Upper lobe of right lung (tissue), 1 donor: ENCODE results near the gene LRP1B. TPM values are rescaled to one million over a fixed set of nuclear protein-coding genes. Genes with fewer than 3 reads are reported as not detected.

Experiments used
- ATAC-seq: fragments of 200-7000 bp; cut with Tn5 transposase; one replicate; pipeline ENCODE4 v1.9.1; 2020; ENCODE audit warnings: mild to moderate bottlenecking, moderate library complexity
- DNase-seq: peaks from one replicate; pipeline ENCODE4 v3.0.0-alpha.2; 2020
- H3K27ac ChIP-seq: fragments of 200-600 bp; one replicate; pipeline ENCODE4 v1.8.0; 2022
- H3K27me3 ChIP-seq: fragments of 200-600 bp; one replicate; pipeline ENCODE4 v1.8.0; 2022; ENCODE audit warnings: mild to moderate bottlenecking
- H3K36me3 ChIP-seq: fragments of 200-600 bp; one replicate; pipeline ENCODE4 v1.8.0; 2022
- H3K4me1 ChIP-seq: fragments of 200-600 bp; one replicate; pipeline ENCODE4 v1.8.0; 2022
- H3K4me3 ChIP-seq: fragments of 200-600 bp; one replicate; pipeline ENCODE4 v1.8.0; 2022; ENCODE audit warnings: mild to moderate bottlenecking
- H3K9me3 ChIP-seq: fragments of 200-600 bp; one replicate; pipeline ENCODE4 v1.8.0; 2022
- intact Hi-C: fragments of 100-400 bp; cut with DNase I; formaldehyde crosslinking; loops from one replicate; pipeline ENCODE4 v1.11.0; 2022
- total RNA-seq: library from RNA; stranded (reverse); fragmentation: NEBNext Ultra II Directional; extraction: Animal tissue kit (Norgen Biotek cat#: 25700); gene quantifications from one replicate; pipeline ENCODE4 v1.2.1, GENCODE V29; 2021
- TF ChIP-seq, protein P1 (sequence below): fragments of 200-600 bp; IDR thresholded peaks from one replicate; pipeline ENCODE4 v1.8.0; 2022; ENCODE audit warnings: antibody characterized with exemption
- donor health status: DM: no; HTN: yes; CAD: no; lungs with severe emphysema.

Gene LRP1B
- total RNA-seq, 1 donor from 2014 or later: 0.12 TPM

DNA sequence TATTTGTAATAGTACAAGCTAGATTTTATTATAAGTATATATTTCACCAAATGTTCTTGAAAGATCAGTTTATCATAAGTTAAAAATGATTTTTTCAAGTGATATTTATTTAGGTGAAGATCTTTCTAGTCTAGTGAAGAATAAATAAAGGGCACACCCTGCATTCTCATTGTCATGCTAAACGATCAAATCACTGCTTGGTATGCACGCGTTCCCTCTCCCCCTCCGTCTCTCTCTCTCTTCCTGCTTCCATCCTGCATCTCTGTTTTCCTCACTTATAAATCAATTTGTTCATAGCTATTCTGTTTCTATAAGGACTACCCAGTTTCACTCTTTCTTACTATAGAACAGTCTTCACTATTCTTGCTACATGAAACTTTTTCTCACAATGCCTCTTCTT lies 1067.4 kb downstream of the LRP1B start:
- Histone ChIP-seq H3K27ac (no peak overlapping the region), H3K36me3 (no peaks in the 10 kb centered on the region), H3K9me3 (no peaks in the 10 kb centered on the region), H3K4me3 (no peak overlapping the region), H3K27me3 (no peaks in the 10 kb centered on the region), H3K4me1 (no peaks in the 10 kb centered on the region)
- TF ChIP-seq, protein P1, sequence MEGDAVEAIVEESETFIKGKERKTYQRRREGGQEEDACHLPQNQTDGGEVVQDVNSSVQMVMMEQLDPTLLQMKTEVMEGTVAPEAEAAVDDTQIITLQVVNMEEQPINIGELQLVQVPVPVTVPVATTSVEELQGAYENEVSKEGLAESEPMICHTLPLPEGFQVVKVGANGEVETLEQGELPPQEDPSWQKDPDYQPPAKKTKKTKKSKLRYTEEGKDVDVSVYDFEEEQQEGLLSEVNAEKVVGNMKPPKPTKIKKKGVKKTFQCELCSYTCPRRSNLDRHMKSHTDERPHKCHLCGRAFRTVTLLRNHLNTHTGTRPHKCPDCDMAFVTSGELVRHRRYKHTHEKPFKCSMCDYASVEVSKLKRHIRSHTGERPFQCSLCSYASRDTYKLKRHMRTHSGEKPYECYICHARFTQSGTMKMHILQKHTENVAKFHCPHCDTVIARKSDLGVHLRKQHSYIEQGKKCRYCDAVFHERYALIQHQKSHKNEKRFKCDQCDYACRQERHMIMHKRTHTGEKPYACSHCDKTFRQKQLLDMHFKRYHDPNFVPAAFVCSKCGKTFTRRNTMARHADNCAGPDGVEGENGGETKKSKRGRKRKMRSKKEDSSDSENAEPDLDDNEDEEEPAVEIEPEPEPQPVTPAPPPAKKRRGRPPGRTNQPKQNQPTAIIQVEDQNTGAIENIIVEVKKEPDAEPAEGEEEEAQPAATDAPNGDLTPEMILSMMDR: no peak
- DNase-seq (no peak), ATAC-seq (no peak)
- intact Hi-C loops: no loop called here

DNA sequence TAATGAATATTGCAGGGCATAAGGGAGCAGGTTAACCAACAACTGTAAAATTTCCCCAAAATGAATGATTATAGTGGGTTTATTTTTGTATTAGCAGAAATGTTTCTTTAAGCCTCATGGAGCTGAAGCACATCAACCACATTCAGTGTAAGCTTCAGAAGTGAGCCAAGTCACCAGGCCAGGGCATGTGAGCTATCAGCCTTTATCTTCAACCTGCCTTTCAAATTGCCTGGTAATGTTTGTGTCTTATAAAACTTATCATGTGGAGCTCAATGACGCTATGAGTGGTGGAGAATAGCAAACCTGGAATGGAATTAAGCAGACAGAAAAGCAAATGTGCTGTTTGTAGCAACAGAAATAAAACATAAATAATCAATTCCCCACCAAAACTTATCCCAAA lies 1068.4 kb downstream of the LRP1B start:
- Histone ChIP-seq H3K9me3 (no peaks in the 10 kb centered on the region), H3K27ac (no peak overlapping the region), H3K27me3 (no peaks in the 10 kb centered on the region), H3K4me1 (no peaks in the 10 kb centered on the region), H3K36me3 (no peaks in the 10 kb centered on the region), H3K4me3 (no peak overlapping the region)
- intact Hi-C loops: no loop called here
- ATAC-seq: no peak
- no peak for DNase-seq
- TF ChIP-seq, protein P1: no peak

DNA sequence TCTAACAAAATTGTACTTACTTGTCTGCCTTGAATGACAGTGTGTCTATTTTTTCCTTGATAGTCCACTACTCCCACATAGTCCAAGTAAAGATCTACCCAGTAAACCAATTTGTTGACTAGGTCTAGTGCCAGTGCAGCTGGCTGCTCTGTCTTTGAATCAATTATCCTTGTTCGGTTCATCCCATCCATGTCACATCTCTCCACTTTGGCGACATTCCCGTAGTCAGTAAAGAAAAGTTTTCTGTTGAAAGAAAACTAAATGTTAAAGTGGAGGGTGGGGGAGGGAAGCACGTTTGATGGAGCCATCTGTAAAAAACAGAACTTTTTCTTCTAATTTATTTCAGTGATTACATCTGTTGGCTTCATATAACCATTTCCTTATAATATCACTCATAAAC lies 1068.8 kb downstream of the LRP1B start:
- no peaks in the 10 kb centered on the region for H3K9me3 ChIP-seq
- intact Hi-C loops: no loop called here
- TF ChIP-seq, protein P1: no peak
- no peaks in the 10 kb centered on the region for H3K4me1 ChIP-seq
- ATAC-seq (no peak), DNase-seq (no peak)
- H3K36me3 ChIP-seq: no peaks in the 10 kb centered on the region
- no peaks in the 10 kb centered on the region for H3K27me3 ChIP-seq
- no peak overlapping the region for H3K27ac ChIP-seq
- no peak overlapping the region for H3K4me3 ChIP-seq

DNA sequence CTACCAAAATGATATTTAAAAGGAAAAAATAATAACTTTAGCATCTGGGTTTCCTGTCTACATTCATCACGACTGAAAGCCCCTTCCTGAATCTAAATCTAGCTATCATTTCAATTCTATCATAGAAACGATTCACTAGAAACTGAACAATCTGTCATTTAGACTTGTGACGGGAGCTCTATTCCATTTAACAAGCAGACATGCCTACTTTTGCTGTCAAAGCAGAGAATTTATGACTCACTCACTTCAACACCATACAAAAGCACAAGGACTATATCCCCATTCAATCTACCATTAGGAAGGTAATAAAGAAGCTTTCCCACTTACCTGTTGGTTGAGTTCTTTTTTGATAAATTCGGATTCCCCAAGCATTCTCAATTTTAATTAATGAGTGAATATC lies 1072.3 kb downstream of the LRP1B start:
- TF ChIP-seq, protein P1: no peak
- H3K27me3 ChIP-seq: no peaks in the 10 kb centered on the region
- H3K4me3 ChIP-seq: no peak overlapping the region
- H3K36me3 ChIP-seq: no peaks in the 10 kb centered on the region
- no peak for ATAC-seq
- H3K27ac ChIP-seq: no peak overlapping the region
- no peak for DNase-seq
- no peaks in the 10 kb centered on the region for H3K9me3 ChIP-seq
- no peaks in the 10 kb centered on the region for H3K4me1 ChIP-seq
- intact Hi-C loops: no loop called here

DNA sequence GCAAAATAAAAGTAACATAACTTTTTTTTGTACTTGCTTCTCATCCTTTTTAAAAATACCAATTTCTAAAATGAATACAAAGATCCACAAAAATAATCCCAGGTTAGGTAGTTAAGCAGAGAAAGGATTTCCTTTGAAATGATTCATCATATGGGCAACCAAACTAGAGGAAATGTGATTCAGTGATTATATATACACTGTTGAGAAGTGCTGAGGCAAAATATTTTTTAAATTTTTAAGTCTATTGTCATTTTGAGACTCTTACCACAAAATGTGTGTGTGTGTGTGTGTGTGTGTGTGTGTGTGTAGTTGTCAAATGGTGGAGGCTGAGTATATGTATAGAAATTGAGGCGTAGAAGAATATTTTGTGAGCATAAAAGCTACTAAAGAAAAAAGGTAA lies 1075.3 kb downstream of the LRP1B start:
- Histone ChIP-seq H3K9me3 (no peaks in the 10 kb centered on the region), H3K4me1 (no peaks in the 10 kb centered on the region), H3K27me3 (no peaks in the 10 kb centered on the region), H3K4me3 (no peak overlapping the region), H3K36me3 (no peaks in the 10 kb centered on the region), H3K27ac (no peak overlapping the region)
- TF ChIP-seq, protein P1: no peak
- no peak for ATAC-seq
- DNase-seq: no peak
- intact Hi-C loops: no loop called here

DNA sequence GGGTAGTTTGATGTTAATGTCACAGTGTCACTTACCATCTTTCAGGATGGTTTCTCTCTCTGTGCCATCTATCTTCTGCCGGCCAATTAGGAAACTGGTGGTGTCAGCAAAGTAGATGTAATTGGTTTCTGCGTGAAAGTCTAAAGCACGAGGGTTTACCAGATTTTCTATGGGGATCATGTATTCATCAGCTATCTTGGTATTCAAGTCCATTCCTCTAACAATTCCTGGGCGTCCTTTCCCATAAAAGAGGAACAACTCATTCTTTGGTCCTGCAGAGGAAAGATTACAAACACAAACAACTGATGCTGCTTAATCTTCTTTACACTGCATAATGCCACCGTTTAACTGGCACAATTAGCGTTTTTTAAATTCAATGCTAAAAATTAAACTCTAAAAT lies 1081.9 kb downstream of the LRP1B start:
- intact Hi-C loops: no loop called here

More for the DNA sequence above, 1081.9 kb downstream of the LRP1B start:
- Histone ChIP-seq H3K36me3 (no peaks in the 10 kb centered on the region), H3K9me3 (no peaks in the 10 kb centered on the region), H3K4me3 (no peak overlapping the region), H3K4me1 (no peaks in the 10 kb centered on the region), H3K27ac (no peak overlapping the region), H3K27me3 (no peaks in the 10 kb centered on the region)
- no peak for ATAC-seq
- DNase-seq: no peak
- TF ChIP-seq, protein P1: no peak
